Activated CD4-positive, CD25-positive, alpha-beta regulatory T cell treated with anti-CD3 and anti-CD28 coated beads, Interleukin-2, amount 50 U/mL, for 24 hours (primary cell): ENCODE data around the gene LRP5.
"Not testable (repeated sequence)": the region's sequence is repeated elsewhere in the genome, so short reads cannot be mapped to it uniquely, and the experiment has no call there.

ENCODE experiments used
- ATAC-seq, 2 donors: fragments of 150-1000 bp; cut with Tn5 transposase; one replicate each; pipeline ENCODE4 v1.10.0; 2021; ENCODE audit warnings: mild to moderate bottlenecking in 1 of 2, moderate library complexity in 1 of 2

The LRP5 gene

GRCh38 chr11:68282141-68282860 is 30.1 kb upstream of the LRP5 start:
- ATAC-seq: peak; percentile 65 to 86

- no peak for ATAC-seq
Measured at GRCh38 chr11:68282861-68283230, 29.5 kb upstream of the LRP5 start.

GRCh38 chr11:68284588-68284987 is 27.8 kb upstream of the LRP5 start:
- not testable (repeated sequence) for ATAC-seq

- ATAC-seq: no peak
Measured at GRCh38 chr11:68287419-68287818, 25.0 kb upstream of the LRP5 start.

GRCh38 chr11:68289456-68289855 is 22.9 kb upstream of the LRP5 start:
- no peak for ATAC-seq

GRCh38 chr11:68293708-68294107 is 18.7 kb upstream of the LRP5 start:
- ATAC-seq: no peak

DNA sequence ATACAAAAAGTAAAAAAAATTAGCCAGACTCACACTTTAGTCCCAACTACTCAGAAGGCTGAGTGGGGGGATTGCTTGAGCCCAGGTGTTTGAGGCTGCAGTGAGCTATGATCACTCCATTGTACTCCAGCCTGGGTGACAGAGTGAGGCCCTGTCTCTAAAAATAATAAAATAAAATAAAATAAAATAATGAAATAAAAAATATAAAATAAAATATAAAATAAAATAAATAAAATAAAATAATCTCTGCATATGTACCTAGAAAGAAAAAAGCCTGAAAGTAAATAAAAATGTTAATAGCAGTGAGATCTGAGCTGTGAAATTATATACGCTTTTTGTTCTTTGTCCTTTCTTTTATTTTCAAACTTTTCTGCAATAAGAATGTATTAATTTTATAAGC is 17.1 kb upstream of the LRP5 start:
- ATAC-seq: no peak

GRCh38 chr11:68295940-68296339 is 16.5 kb upstream of the LRP5 start:
- ATAC-seq: no peak

DNA sequence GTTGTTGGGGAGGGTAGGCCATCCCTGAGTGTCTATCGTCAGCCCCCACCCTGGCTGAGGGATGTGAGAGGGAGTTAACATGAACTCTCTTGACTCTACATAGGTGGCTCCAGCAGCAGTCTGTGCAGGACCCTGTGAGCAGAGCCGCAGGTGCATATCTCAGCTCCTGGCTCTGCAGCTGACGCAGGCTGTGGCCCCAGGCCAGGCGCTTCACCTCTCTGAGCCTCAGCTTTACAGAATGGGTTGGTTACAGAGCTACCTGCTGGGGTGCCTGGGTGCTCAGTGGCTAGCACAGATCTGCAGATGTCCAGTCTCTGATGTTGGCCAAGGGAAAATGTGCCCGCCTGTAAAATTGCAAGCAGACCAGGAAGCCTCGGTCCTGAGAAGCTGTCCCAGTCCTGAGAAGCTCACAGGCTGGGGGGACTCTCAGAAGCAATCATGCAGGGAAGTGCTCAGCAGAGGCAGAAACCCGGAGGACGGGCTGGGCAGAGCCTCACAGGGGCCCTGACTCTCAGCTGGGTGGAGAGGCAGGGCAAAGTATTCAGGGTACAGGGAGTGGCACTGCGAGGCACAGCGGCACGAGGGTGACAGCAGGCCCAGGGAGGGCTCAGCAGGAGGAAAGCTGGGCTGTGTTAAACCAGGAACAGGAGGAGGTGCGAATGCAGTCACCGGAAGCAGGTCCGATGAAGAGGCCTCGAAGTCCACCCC is 15.9 kb upstream of the LRP5 start:
- ATAC-seq: no peak

DNA sequence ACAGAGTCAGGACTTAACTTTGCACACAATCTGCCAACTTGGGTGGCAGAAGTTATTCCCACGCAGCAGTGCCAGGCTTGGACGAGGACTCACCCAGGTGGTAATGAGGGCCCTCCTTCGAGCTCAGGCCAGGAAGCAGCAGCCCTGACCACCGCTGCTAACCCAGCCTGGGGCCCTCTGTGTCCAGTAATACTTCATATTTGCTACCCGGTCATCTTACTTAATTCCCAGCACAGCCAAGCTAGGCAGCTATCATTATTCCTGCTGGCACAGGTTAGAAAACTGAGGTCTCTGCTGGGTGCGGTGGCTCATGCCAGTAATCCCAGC is 15.4 kb upstream of the LRP5 start:
- ATAC-seq: no peak

DNA sequence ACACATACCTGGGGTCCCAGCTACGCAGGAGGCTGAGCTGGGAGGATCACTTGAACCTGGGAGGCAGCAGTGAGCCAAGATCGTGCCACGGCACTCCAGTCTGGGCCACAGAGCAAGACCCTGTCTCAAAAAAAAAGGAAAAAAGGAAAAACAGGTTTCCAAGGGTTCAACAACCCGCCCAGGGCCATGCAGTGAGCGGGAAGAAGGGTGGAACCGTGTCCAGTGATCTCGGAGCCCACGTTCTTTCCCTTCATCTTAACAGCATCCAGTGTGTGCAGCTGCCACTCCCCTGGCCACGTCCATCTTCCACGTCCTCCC is 14.9 kb upstream of the LRP5 start:
- ATAC-seq: no peak

DNA sequence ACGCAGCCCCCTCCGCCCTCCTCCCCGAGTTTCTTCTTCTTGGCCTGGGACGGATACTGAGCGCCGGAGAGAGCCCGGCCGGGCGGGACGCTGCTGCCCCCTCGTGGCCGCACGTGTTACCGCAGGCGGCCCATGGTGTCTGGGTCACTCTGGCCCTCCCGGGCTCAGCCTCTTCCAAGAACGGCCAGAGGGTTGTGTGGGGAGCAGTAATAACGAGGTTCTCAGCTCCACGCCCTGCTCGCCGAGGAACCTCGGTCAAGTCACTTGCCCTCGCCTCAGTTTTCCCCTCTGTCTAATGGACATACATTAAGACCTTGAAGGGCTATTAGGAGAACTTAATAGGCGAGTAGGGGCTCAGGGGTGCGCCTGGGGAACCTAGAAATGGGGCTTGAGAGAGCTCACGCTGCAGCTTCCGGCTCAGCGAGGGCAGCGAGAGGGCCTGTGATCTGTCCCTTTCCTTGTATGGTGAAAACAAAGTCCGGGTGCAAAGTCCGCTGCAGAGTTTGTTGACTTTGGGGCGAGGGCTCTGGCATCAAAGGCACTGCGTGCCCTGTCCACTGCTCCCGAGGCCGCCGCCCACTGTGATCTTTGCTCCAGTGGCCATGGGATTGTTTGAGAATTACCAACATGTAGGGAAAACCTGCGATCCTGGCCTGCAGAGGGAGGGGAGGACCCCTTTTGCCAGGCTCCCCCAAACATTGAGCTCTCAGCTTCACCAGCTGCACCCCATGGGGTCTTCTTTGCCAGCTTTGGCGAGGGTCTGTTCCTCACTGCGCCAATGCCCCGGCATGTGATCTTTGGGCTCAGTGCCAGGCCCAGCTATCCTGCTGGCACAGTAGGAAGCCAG is 14.4 kb upstream of the LRP5 start:
- peak; percentile 93 to 94 for ATAC-seq

DNA sequence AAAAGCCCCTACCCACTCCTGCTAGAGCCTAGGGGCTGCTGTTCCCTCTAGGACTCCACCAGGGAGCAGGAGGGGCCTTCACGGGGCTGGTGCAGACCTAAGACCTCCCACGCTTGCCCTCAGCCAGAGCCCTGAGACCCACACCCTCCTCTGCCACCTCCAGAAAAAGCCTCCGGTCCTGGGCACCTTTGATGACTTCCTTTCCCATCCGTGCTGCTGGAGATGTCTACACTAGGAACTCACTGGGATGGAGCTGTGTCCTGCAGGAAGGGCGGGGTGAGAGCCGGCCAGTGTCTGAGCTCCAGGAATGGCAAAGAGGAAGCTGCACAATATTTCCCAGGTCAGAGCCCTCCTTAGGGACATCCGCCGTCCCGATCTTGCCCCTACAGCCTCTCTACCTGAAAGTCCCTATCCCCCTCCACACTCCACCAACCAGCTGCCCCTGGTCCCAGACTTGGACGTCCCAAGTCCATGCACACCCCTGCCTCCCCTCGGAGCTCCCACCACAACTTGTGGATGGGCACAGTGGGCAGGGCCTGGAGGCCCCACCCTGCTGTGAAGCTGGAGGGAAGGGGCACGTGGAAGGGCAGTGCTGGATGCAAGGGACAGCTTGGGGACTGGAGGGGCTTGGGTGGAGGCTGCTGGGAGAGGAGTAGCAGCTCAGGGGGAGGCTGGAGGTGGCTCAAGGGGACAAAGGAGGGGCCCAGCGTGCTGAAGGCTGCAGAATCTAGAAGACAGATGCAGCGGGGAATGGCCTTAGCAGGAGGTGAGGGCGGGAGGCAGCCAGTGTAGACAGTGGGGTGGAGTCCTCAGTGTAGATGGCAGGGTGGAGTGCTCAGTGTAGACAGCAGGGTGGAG is 13.5 kb upstream of the LRP5 start:
- no peak for ATAC-seq

DNA sequence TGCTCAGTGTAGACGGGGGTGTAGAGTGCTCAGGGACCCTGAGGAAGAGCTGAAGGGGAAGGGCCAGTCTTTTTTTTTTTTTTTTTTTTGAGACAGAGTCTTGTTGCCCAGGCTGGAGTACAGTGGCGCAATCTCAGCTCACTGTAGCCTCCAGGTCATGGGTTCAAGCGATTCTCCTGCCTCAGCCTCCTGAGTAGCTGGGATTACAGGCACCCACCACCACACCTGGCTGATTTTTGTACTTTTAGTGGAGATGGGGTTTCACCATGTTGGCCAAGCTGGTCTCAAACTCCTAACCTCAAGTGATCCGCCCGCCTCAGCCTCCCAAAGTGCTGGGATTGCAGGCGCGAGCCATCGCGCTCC is 12.9 kb upstream of the LRP5 start:
- ATAC-seq: not testable (repeated sequence)

- no peak for ATAC-seq
Measured at GRCh38 chr11:68300076-68300830, 12.1 kb upstream of the LRP5 start.

DNA sequence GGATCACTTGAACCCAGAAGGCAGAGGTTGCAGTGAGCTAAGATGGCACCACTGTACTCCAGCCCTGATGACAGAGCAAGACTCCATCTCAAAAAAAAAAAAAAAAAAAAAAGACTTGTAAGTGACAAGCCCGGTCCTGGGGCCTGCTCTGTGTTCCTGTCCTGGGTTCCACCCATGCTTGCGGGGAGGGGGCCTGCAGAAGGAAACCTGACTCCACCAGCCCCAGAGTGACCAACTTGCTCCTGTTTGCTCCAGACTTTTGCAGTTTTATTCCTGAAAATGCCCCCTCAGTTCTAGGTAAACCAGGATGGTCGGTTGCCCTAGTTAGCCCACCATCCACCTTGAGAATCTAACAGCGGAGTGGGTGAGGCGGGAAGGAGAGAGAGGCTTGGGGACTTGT is 10.1 kb upstream of the LRP5 start:
- no peak for ATAC-seq

DNA sequence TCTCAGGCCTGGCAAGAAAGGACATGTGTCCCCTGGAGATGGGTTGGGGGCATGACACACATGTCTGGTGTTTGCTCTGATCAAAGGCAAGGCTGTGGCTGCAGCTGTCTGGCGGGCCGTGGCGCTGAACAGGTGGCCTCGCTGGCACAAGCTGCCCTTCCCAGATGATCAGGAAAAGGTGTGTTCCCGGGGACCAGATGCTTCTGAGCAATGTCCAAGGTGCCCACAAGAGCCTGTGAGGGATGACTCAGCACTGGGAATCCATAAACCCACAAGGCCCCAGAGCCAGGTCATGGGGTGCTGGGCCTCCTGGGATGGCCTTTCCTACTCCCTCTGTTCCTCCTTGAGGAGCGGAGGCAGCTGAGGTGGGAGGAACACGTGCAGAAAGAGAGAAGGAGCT is 9.7 kb upstream of the LRP5 start:
- ATAC-seq: no peak

DNA sequence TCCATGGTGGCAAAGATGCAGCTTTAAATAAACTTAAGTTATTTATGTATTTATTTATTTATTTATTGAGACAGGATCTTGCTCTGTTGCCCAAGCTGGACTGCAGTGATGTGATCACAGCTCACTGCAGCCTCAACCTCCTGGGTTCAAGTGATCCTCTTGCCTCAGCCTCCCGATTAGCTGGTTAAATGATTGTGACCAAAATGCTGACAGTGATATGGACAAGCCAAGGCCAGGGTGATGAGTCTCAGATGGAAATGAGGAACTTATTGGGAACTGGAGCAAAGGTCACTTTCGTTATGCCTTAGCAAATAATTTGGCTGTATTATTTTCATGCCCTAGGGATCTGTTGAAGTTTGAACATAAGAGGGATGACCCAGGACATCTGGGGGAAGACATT is 9.3 kb upstream of the LRP5 start:
- ATAC-seq: no peak

DNA sequence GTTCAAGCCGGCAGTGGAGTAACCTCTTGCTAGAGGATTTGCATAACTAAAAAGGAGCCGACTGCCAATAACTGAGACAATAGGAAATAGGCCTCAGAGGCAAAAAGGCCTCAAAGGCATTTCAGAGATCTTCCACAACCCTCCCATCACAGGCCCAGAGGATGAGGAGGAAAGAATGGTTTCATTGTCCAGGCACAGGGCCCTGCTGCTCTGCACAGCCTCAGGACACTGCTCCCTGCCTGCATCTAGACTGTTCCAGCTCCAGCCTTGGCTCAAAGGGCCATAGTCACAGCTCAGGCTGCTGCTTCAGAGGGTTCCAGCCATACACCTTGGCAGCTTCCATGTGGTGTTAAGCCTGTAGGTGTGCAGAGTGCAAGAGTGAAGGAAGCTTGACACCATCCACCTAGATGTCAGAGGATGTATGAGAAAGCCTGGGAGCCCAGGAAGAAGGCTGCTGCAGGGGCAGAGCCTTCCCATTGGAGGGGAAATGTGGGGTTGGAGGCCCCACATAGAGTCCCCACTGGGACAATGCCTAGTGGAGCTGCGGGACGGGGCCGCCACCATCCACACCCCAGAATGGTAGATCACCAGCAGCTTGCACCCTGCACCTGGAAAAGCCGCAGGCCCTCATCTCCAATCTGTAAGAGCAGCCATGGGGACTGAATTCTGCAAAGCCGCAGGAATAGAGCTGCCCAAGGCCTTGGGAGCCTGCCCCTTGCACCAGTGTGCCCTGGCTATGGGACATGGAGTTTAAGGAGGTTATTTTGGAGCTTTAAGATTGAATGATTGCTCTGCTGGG is 8.2 kb upstream of the LRP5 start:
- no peak for ATAC-seq

GRCh38 chr11:68306636-68307035 is 5.8 kb upstream of the LRP5 start:
- no peak for ATAC-seq

GRCh38 chr11:68308068-68308467 is 4.3 kb upstream of the LRP5 start:
- ATAC-seq: no peak
